Calu3 (cell line): ENCODE measurements around the gene ZNF835. TPM values are rescaled to one million over a fixed set of nuclear protein-coding genes. Genes with fewer than 3 reads are reported as not detected.

Experiments used
- BruUV-seq: library from RNA; stranded (reverse); fragments of 400-500 nt; replicated peaks from 2 replicates; lab custom pipeline; 2021; lab: Mats Ljungman, UMichigan
- CTCF ChIA-PET: fragments of 300-600 bp; sonication (Branson Sonifier 250); formaldehyde crosslinking; loops from one replicate; lab custom pipeline; 2022; ENCODE audit warnings: antibody characterized with exemption; lab: Charles Lee
- DNase-seq: peaks from one replicate; pipeline ENCODE4 v3.0.0; 2022
- H3K27ac Mint-ChIP-seq: one replicate; pipeline ENCODE4 v1.8.0; 2022; ENCODE audit warnings: mixed read lengths; ENCODE audit not compliant: unreplicated experiment
- H3K27me3 Mint-ChIP-seq: one replicate; pipeline ENCODE4 v1.8.0; 2022; ENCODE audit warnings: mixed read lengths; ENCODE audit not compliant: unreplicated experiment
- H3K36me3 Mint-ChIP-seq: one replicate; pipeline ENCODE4 v1.8.0; 2022; ENCODE audit warnings: mild to moderate bottlenecking, moderate library complexity, mixed read lengths; ENCODE audit not compliant: insufficient read depth, unreplicated experiment
- H3K4me1 Mint-ChIP-seq: one replicate; pipeline ENCODE4 v1.8.0; 2022; ENCODE audit warnings: mild to moderate bottlenecking, low read depth, mixed read lengths; ENCODE audit not compliant: unreplicated experiment
- H3K4me3 Mint-ChIP-seq: one replicate; pipeline ENCODE4 v1.8.0; 2022; ENCODE audit warnings: mild to moderate bottlenecking, low read depth, moderate library complexity, mixed read lengths; ENCODE audit not compliant: unreplicated experiment
- H3K9me3 Mint-ChIP-seq: one replicate; pipeline ENCODE4 v1.8.0; 2022; ENCODE audit warnings: low read depth, mixed read lengths; ENCODE audit not compliant: unreplicated experiment
- intact Hi-C: fragments of 100-400 bp; cut with micrococcal nuclease; formaldehyde crosslinking; loops from one replicate; pipeline ENCODE4 v1.10.0; 2022; ENCODE audit not compliant: unreplicated experiment
- total RNA-seq: library from RNA; stranded (reverse); gene quantifications from 2 replicates; pipeline ENCODE4 v1.2.3, GENCODE V29; 2022
- TF ChIP-seq, protein P1 (sequence below): fragments of 200-600 bp; IDR thresholded peaks from one replicate; pipeline ENCODE4 v1.8.0; 2022; ENCODE audit warnings: antibody characterized with exemption; ENCODE audit not compliant: unreplicated experiment

ZNF835 gene
- total RNA-seq, 1 experiment from 2014 or later, result not detected

DNA sequence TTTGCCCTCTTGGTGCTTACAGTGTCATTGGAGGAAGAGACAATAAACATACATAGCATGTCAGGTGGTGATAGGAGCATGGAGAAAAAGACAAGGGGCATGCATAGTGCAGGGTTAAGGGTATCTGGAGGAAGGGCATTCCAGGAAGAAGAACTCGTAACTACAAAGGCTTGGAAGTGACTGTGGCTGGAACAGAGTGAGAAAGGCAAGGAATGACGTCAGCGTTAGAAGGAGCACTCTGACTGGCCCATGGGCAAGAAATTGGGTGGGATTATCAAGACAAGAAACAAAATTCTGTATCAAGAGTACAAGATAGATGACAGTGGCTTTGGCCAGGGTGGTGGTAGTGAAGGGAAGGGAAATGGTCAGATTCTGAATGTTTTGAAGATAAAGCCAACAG, 17.4 kb downstream of the ZNF835 start:
- TF ChIP-seq, protein P1, sequence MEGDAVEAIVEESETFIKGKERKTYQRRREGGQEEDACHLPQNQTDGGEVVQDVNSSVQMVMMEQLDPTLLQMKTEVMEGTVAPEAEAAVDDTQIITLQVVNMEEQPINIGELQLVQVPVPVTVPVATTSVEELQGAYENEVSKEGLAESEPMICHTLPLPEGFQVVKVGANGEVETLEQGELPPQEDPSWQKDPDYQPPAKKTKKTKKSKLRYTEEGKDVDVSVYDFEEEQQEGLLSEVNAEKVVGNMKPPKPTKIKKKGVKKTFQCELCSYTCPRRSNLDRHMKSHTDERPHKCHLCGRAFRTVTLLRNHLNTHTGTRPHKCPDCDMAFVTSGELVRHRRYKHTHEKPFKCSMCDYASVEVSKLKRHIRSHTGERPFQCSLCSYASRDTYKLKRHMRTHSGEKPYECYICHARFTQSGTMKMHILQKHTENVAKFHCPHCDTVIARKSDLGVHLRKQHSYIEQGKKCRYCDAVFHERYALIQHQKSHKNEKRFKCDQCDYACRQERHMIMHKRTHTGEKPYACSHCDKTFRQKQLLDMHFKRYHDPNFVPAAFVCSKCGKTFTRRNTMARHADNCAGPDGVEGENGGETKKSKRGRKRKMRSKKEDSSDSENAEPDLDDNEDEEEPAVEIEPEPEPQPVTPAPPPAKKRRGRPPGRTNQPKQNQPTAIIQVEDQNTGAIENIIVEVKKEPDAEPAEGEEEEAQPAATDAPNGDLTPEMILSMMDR, result no peak
- Mint-ChIP-seq H3K27ac (no peak overlapping the region), H3K4me3 (no peak overlapping the region), H3K4me1 (no peaks in the 10 kb centered on the region), H3K27me3 (no peaks in the 10 kb centered on the region), H3K36me3 (no peaks in the 10 kb centered on the region), H3K9me3 (peaks cover 17% of the 10 kb centered on the region)
- BruUV-seq, result no TSS peak
- DNase-seq, result no peak
- intact Hi-C loops, result no loop called here
- CTCF ChIA-PET, result no interaction called here

DNA sequence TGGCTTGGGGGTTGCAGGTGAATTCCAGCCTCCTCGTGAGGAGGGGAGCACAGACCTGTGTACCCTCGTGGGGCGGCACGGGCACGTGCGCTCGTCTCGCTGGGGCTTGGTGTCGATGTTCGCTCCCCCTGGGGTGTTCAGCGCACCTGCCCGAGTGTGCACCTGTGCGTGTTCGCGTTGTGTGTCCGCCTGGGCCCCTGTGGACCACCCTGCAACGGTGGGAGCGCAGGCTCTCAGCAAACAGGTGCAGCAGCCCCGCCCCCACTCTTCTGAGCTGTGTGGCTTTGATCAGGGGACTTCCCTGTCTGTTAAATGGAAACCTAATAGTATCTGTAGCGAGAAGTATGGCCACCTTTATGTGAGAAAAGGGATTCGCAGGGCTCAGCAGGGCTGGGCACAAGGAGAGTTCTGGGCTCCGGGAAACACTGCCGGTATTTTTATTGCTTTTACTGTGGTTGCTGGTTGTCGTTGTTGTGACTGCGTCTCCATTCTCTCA, 28.0 kb downstream of the ZNF835 start:
- CTCF ChIA-PET, result no interaction called here
- H3K4me1 Mint-ChIP-seq, result no peaks in the 10 kb centered on the region
- no peak overlapping the region for H3K4me3 Mint-ChIP-seq
- no peak overlapping the region for H3K27ac Mint-ChIP-seq
- TF ChIP-seq, protein P1, result no peak
- intact Hi-C loops, result no loop called here
- DNase-seq, result no peak
- H3K27me3 Mint-ChIP-seq, result no peaks in the 10 kb centered on the region
- BruUV-seq, result no TSS peak
- H3K36me3 Mint-ChIP-seq, result no peaks in the 10 kb centered on the region
- peaks cover 37% of the 10 kb centered on the region for H3K9me3 Mint-ChIP-seq

DNA sequence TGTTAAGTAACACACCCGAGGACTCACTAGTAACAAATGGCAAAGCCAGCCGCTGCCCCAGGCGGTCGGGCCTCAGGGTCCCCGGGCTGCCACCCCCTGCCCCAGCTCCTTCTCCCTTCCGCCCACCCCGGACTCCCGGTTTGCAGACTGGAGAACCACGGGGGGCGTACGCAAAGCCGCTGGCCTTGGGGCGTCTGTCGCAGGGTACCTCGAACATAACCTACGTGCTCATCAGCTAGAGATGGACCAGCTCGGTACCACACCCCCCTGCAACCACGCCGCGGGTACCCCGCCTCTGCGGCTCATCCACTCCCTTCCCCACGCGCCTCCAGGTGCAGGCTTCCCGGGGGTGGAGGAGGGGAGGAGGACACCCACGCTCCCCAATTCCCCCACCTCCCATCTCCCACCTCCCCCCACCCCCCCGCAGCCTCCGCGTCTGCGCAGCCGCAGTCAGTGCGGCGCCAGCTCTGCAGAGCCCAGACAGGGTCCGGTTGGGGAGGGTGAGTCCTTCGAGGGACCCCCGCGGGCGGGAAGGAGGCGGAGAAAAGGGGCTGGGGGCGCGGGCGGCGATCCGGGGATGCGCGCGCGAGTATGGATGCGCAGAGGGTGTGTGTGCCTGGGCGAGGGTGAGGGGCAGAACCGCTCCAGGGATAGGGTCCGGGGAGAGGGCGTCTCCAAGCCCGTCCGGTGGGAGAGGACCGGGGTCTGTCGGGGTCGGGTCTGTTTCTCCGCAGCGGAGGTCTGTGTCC, 28.7 kb downstream of the ZNF835 start, which contains the start of gene SMIM17:
SMIM17 (plus strand) TSS at position 449 of the 749 bp plus-strand sequence. CDS start 2,509 bp downstream, outside the sequence.
- H3K36me3 Mint-ChIP-seq, result no peaks in the 10 kb centered on the region
- BruUV-seq, result no TSS peak
- CTCF ChIA-PET, result no interaction called here
- H3K27me3 Mint-ChIP-seq, result no peaks in the 10 kb centered on the region
- DNase-seq, result no peak
- TF ChIP-seq, protein P1, result no peak
- peaks cover 33% of the 10 kb centered on the region for H3K9me3 Mint-ChIP-seq
- no peaks in the 10 kb centered on the region for H3K4me1 Mint-ChIP-seq
- H3K4me3 Mint-ChIP-seq, result no peak within 1 kb of the TSS
- intact Hi-C loops, result no loop called here
- no peak within 1 kb of the TSS for H3K27ac Mint-ChIP-seq

DNA sequence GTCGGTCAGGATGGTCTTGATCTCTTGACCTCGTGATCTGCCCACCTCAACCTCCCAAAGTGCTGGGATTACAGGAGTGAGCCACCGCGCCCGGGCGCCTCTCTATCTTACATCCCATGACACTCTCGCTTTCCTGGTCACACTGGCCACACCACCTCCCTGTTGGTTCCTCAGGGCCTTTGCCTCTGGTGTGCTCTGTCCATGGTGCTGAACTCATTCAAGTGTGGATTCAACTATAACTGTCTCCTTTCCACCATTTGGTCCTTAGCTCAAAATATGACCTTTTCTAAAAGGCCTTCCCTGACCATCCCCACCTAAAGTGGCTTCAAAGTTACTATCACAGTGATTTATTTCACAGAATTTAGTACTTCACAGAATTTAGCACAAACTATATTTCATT, 32.3 kb downstream of the ZNF835 start:
- TF ChIP-seq, protein P1, result no peak
- Mint-ChIP-seq H3K27me3 (no peaks in the 10 kb centered on the region), H3K27ac (no peak overlapping the region), H3K4me3 (no peak overlapping the region), H3K9me3 (peaks cover 31% of the 10 kb centered on the region), H3K36me3 (no peaks in the 10 kb centered on the region), H3K4me1 (no peaks in the 10 kb centered on the region)
- intact Hi-C loops, result no loop called here
- BruUV-seq, result no TSS peak
- no peak for DNase-seq
- CTCF ChIA-PET, result no interaction called here
